ENCODE measurements around the gene STRN3.

- no peak for TF ChIP-seq CTCF (IDR thresholded peaks at IDR 0.05; ENCODE audit: control extremely low read depth in 1 of 3, insufficient read depth in 1 of 3, low read depth in 1 of 3, low read length in 3 of 3)
- no peak for TF ChIP-seq POLR2A (IDR thresholded peaks at IDR 0.05; ENCODE audit: control extremely low read depth in 1 of 2, low read depth in 2 of 2, low read length in 2 of 2)
- TF ChIP-seq CEBPB (IDR thresholded peaks at IDR 0.05; ENCODE audit: low read depth, low read length): no peak
- TF ChIP-seq MAX (IDR thresholded peaks at IDR 0.05): no peak
- no peak for TF ChIP-seq HDAC2 (IDR thresholded peaks at IDR 0.05; ENCODE audit: borderline replicate concordance in 1 of 2, low read depth in 2 of 2, low read length in 2 of 2)
Observed at GRCh38 chr14:31027847-31028246, 1.7 kb upstream of the STRN3 start.

Data from H1 (cell line).